HG02938 (cell line): ENCODE results near the gene B3GNT3.

Source experiments
- ATAC-seq: cut with Tn5 transposase; IDR thresholded peaks from one replicate; pipeline ENCODE4 v1.9.1; 2021; ENCODE audit warnings: mild to moderate bottlenecking, moderate library complexity; ENCODE audit not compliant: unreplicated experiment

Gene B3GNT3

DNA sequence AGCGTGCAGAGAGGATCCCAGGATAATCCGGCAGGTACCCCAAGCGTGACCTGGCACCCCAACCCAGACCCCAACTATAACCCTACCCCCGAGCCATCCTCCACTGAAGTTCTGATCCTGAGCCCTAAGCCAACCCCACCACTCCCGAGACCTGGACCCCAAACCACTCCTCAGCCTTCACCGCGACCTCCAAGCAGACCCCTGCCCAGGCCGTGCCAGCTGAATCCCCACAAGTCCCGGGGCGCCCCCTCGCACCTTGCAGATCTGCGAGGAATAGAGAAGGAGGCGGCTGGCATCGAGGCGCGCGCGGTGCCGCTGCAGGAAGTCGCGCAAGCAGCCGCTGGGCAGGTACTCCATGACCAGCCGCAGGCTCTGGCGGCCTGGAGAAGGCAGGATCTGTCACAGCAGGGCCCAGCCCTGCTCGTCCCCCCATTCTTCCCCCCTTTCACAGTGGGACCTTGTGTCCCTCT, 36.5 kb downstream of the B3GNT3 start:
- no peak for ATAC-seq

DNA sequence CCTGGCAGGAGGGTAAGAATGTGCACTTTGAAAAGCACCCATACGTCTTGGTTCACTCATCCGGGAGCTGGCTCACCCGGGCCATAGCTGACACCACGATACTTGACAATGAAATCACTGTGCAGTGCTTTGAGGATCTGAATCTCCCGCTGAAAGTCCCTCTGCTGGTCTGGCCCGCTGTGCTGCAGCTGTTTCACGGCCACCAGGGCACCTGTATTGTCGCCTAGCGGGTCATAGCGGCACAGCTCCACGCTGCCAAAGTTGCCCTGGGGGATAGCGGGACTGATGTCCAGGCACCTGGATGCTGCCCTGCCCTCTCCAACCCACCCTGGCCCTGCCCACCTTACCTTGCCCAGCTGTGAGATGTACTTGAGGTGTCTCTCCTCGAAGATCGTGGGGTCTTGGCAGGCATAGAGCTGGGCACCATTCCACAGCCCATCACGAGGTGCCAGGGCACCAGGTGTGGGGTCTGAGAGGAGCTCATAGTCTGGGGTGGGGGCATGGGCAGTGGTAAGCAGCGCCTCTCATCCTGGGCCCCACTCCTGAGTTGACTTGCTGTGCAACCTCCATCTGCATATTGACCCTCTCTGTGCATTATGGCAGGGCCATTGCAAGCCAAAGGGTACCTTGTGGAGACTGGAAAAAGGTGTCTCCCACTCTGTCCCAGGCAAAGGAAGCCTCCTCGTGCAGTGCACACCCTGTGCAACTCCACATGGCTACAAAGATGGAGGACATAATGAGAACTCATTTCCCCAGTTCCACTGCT, 37.7 kb downstream of the B3GNT3 start:
- ATAC-seq: no peak

DNA sequence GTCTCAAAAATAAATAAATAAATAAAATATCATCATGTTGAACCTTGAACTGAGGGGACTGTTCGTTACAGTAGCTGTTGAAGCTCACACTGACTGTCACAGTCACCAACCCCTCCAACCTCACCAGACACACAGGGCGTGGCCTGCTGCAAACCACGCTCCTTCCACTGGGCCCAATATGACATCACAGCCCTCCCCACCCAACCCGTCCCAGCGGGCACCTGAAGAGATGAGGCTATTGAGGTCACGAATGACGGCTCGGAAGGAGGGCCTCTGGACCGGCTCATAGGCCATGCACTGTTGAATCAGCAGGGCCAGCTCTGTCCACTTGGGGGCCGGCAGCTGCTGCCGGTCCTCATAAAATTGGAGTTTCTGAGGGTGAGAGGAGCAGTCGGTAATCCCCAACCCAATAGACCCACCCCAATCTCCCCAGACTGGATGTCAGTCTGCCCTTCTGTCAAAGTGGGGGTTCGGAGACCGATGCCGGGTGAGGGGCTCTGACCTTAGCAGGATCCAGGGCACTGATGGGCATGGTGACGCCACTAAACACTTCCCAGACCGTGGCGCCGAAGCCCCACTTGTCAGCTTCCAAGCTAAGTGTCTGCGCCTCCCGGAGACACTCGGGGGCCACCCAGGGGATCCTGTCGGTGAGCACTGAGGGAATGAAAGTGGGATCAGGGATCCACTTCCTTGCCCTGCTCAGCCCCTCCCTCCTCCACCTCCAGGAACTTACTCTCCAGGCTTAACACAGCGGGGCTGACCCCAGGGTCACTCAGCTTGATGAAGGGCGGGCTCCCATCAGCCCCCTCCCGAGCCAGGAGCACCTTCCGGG, 39.6 kb downstream of the B3GNT3 start:
- no peak for ATAC-seq

DNA sequence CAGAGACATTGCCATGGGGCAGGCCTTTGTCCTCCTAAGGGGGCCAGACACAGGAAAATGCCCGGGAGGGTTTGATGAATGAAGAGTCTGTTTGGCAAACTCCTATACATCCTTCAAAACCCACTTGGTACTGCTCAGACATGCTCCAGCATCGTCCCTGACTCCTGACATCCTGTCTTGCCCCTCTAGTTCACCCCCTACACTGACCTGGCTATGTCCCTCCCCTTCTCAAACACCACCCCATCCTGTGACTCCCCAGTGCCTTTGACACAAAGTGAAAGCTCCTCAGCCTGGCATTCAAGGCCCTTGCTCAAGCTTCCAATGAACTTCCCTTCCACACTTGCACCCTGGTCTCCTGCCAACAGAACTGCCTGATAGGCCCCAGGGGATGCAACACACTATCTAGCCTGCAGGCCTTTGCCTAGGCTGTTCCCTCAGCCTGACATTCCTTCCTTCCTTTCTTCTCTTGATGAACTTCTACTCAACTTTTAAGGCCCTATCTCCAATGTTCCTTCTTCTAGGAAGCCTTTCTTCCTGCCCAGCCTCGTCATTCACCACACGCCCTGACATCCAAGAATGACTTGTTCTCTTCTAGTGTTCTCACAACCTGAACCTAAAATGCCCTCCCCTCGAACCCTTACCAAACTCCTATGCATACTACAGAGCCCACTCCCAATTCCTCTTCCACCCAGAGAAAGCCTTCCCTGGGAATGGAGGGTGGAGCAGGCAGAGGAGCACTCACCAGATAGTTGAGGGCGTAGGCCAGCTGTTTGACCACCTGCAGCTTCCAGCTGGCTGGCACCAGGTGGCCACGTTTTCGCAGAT, 40.5 kb downstream of the B3GNT3 start:
- ATAC-seq: no peak

DNA sequence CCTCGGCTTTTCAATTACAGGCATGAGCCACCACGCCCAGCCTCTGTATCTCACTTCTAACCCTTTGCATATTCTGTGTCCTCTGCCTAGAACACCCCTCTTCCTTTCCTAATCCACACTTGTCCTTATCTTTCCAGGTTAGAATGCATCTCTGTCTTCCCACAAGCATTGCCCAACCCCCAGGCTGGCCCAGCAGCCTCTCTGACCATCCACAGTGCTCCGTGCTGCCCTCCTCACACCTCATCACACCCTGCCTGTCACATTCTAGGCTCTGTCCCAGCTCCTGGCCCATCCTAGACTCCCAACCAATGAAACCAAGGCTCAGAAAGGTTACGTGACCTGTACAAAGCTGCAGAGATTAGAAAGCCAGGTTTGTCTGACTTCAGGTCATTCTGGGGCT, 41.6 kb downstream of the B3GNT3 start:
- no peak for ATAC-seq

DNA sequence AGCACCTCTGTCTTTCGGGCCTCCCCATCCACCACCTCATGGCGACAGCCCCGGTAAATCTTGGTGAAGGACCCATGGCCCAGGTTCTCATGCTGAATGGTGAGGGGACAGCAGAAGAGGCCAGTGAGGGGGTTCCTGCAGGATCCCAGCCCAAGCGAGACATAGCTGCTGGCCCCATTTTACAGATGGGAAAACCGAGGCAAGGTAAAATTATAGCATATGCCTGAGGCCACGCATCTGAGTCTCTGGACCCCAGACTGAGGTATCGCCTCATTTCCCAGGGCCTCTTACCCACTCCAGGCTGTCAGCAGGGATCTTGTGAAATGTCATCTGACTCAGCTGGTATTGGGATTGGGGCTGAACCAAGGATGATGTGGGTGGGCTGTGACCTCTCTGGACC, 43.0 kb downstream of the B3GNT3 start:
- ATAC-seq: no peak

DNA sequence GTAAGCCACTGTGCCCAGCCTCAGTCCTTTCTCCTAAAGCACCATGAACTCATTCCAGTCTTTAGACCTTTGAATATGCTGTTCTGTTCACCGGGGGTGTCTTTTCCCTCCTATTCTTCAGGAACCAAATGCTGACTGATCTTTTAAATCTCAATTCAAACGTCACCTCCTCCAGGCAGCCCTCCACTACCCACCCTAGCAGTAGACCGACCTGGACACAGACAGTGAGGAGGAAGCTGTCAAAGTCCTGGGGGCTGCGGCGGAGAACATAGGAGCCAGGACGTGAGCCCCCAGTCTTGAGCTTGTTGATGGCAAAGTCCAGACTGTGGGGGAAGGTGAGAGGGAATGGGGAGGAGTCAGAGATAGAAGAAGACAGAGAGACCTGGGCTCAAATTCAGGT, 45.1 kb downstream of the B3GNT3 start:
- ATAC-seq: no peak

DNA sequence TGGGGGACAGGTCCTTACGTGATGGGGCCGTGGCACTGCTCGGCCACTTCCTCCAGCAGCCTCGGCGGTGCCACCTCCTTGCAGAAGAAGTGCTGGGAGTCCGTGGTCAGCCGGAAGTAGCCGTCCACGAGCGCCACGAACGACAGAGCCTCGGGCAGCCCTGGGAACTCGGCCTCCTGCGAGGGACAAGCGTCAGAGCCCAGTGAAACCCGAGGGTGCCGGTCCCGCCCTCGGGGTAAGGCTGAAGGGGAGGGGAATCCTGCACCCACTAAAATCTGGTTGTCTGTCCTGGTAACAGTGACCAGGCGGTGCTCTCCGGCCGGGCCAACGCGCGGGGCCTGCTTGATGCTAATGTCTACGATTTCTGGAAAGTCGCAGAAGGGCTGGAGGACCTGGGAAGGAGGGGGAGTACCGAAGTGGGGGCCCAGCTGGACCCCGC, 46.5 kb downstream of the B3GNT3 start:
- ATAC-seq: no peak

DNA sequence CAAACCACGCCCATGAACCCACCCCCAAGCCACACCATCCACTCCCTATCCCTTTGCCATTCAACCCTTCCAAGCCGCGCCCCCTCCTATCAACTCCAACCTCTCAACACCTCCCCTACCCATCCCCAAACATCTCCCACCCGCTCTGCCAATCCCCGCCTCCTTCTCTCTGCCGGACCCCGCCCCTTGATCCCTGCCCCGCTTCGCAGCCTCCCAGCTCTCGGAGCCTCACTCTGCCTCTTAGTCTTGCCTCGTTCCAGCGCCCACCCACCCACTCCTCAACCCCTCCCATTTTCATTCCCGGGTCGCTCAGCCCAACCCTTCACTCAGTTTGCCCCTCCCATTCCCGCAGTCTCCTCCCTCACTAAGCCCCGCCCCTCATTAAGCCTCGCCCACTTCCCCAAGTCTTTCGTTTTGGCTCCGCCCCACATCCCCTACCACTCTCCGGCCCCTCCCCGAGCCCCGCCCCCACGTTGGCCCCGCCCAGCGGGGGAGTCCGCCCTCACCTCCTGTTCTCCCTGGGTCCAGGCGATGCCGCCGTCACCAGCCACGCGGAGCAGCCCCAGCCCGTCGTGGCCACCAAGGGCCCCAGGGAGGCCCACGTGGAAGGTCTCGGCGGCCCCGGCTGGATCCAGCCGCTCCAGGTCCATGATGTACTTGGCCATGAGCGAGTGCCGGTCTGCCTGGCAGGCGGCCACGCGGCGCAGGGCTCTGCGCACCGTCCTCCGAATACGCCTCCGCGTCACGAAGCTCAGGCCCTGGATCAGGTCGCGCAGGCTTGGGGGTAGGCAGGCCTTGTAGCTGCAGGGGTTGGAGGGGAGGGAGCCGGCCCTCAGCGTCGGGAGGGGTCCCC, 47.1 kb downstream of the B3GNT3 start:
- ATAC-seq: no peak

DNA sequence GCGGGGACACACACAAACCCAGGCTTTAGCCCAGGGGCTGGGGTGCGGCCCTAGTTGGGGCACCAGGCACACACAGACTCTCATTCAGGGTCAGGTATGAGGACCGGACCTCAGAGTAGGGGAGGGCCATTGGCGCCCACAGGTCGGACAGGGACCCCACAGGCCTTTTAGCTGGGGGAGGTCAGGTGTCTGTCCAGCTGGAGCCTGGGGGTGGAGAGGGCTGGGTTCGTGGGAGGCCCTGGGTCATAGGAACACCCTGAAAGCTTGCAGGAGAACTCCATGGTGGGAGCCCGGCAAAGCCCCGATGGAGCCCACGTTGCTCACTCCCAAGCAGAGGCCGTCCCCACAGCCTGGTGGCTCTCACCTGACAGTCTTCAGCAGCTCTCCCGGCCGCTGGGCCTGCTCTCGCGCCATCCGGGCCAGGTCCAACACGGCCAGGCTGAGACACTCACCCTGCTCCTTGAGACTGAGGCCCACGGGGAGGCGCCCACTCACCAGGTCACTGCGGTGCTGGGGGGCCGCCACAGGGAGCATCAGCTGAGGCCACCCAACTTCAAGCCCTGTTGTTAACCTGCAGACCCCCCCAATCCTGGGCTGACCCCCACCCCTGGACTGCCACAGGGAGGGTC, 47.8 kb downstream of the B3GNT3 start:
- ATAC-seq: no peak

DNA sequence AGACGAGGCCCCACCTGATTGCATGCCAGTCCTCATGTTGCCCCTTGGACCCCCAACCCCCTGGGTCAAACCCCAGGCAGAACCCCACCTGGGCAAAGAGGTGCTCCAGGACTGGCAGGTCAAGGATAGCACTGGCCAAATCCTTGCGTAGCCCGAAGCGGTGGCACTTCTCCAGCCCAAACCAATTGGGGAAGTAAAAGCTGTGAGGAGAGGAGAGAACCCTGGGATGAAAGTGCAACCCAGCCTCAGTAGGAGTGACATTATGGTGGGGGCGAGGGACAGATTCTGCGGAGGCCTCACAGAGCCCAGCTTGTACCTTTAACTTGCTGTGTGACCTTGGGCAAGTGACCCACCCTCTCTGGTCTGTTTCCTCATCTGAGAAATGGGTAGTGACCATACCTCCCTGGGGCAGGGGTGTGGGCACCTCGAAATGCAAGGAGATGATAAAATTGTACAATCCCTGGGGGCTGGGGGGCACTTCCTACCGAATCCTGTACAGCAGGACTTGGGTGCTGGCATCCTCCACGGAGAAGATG, 48.4 kb downstream of the B3GNT3 start:
- no peak for ATAC-seq

DNA sequence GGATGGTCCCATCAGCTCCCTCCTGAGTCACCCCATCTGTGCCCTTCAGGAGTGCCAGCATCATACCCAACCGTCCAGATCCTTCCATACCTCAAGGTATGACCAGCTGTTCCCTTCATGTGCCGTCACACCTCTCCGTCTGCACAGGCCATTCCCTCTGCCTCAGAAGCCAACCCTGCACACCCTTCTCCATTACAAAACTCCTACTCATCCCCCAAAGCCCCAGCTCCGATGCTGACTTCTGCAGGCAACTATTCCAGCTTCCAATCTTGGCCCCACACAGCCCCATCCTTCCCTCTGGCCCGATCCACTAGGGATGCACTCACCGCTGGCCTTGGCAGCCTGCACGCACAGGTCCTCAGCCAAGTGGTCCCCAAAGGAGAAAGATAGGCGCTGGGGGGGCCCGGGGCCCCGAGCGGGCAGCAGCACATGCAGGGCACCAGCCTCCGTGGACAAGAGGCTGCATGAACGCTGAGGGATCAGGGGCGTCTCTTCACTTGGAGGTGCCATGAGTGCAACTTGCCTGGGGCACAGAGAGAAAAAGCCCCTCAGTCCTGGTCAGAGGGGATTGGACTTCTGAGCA, 49.1 kb downstream of the B3GNT3 start:
- no peak for ATAC-seq

DNA sequence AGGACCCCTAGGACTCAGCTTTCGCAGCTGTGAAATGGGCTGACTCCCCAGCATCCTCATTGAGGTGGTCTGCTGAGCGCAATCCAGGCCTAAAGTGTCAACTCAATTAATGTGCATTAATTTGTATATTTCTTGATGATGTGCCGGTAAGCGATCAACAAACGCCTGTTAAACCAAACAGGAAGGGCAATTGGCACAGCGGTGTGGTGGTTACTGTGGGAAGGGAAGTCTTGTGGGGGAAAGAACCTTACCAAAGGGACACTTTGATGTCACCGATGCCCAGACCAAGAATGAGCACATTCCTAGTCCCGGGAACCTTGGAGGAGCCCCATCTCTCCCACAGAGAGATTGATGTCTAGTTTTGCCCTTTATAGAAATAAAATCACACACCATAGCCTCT, 51.2 kb downstream of the B3GNT3 start:
- no peak for ATAC-seq

DNA sequence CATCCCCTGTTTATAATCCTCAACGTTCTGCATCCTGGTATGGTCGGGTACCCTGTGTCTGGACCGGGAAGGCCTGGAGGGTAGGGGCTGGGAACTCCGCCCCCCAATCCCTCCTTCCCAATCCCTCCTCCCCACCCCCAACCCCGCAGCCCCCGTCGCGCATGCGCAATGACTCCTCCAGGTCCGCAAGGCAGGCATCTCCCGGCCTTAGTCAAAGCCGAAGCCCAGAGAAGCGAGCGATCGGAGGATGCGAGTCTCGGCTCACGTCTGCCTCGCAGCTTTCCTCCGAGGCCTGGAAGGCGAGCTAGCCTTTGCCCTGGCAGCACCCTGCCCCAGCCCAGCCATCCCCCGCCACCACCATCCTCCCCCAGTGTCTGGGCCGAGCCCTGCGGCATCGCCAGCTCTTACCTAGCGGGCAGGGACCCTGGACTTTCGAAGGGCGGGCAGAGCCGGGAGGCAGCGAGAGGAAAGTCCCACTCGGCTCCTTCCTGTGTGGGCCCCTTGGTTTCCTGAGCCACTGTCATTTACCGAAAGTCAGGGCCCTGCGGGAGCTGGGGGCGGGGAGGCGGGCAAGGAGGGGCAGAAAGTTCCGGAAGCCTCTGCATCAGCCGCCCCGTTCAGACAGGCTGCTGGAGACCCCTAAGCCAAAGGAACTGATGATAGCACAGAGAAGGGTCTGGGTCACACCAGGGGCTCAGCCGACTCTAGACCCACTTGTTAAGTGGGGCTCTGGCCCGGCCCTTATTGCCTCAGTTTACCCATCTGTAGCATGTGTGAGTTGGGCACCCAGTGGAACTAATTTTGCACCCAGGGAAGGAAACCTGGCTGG, 52.8 kb downstream of the B3GNT3 start, which contains the start of gene JAK3:
TSS of gene JAK3 (minus strand) at position 445 of the 829 bp plus-strand sequence. CDS start 3,565 bp downstream, outside the sequence.
- ATAC-seq: peak; percentile 46

DNA sequence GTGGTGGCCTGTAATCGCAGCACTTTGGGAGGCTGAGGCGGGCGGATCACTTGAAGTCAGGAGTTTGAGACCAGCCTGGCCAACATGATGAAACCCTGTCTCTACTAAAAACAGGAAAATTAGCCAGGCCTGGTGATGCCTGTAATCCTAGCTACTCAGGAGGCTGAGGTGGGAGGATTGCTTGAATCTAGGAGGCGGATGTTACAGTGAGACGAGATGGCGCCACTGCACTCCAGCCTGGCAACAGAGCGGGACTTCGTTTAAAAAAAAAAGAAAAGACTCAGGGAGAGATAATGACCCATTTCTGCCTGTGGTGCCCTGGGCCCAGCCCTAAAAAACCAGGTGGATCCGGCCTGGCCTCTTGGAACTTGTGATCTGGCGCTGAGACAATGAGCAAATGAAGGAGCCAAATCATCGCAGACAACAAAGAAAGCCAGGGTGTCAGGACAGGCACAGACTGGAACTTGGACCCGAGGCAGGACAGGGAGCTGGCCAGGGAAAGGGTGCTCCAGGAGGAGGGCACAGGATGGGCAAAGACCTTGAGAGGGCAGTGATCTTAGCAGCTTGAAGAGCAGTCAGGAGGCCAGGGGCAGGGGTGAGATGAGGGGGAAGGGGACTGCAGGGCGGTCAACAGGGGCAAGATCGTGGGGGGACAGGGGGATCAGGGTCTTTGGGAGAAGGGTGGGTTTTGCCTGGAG, 53.8 kb downstream of the B3GNT3 start:
- ATAC-seq: no peak

DNA sequence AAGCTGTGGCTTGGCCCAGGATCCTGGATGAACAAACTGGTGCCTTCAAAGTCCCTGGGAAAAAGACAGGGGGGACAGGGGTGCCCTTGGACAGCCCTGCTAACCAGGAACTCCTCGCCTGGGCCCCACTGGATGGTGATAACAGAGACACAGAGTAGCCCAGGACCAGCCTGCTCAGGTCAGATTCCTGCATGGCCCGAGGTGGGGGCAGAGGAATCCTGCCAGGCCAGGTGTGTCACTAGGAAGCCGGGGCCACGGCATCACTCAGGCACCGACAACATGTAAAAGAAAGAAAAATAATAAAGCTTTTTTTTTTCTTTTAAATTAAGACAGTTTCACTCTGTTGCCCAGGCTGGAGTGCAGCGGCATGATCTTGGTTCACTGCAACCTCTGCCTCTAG, 59.1 kb downstream of the B3GNT3 start:
- no peak for ATAC-seq

DNA sequence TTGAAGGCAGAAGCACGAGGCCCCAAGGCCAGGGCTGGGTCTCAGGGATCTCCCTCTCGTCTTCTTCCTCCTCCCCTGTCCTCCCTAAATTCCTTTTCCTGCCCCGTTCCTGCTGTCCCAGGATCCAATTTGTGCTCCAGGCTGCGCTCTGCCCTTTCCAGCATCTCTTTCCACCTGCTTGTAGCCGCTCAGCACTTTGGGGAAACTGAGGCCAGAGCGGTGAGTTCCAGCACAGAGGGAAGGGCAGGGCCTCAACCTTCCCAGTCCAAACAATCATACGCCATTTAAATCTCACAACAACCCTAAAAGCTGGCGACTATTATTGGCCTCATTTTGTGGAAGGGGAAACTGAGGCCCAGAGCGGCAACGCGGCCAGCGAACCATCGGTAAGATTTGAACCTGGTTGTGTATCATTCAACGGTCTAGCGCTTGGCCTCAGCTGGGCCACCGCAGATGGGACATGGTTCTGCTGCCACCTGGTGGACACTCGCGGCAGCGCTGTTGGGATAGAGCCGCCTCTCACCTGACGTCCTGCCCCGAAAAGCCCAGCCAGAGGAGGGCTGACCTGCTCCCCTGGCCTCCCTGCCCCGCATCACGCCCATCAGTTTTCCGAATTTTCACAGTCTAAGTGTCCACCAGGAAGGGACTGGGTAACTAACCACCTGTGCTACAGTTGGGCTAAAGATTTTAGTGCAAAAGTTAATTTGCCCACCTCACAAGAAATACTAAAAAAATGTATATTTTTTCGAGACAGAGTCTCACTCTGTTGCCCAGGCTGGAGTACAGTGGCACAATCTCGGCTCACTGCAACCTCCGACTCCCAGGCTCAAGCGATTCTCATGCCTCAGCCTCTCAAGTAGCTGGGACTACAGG, 60.6 kb downstream of the B3GNT3 start:
- no peak for ATAC-seq
